NCI-H2227 treated with DMSO at 0.1 percent for 48 hours (cell line): ENCODE data around the gene TMEM108.

Experiments
- DNase-seq: peaks from one replicate; lab custom pipeline; 2025; lab: John Stamatoyannopoulos, UW

TMEM108 gene

DNA sequence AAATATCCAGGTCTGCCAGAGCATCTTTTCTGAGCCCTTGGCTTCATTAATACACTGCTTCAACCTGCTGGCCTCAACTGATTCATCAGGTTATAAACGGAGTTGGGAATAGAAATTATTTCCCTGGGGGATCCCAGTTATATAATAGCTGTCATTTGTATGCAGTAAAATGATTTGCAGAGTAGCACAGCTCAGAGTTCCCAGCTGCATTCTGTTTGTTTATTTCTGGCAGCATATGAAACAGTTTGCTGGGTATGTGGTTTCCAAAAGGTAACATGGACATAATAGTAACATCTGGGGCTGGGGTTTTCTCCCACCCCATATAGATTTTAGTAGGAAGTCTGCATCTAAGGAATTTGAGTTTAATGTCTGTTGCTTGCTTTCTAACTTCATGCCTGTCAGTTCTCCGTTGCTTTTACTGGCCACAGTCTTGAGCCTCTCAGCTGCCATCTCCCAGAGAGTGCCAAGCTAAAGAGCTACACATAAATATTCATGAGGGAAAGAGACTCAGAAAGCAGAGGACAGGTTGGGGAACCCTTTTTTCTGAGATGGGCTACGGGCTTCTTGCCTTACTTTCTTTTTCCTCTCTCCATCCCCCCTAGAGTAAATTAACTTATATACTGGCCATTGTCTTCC is 124.6 kb downstream of the TMEM108 start:
- no peak for DNase-seq

DNA sequence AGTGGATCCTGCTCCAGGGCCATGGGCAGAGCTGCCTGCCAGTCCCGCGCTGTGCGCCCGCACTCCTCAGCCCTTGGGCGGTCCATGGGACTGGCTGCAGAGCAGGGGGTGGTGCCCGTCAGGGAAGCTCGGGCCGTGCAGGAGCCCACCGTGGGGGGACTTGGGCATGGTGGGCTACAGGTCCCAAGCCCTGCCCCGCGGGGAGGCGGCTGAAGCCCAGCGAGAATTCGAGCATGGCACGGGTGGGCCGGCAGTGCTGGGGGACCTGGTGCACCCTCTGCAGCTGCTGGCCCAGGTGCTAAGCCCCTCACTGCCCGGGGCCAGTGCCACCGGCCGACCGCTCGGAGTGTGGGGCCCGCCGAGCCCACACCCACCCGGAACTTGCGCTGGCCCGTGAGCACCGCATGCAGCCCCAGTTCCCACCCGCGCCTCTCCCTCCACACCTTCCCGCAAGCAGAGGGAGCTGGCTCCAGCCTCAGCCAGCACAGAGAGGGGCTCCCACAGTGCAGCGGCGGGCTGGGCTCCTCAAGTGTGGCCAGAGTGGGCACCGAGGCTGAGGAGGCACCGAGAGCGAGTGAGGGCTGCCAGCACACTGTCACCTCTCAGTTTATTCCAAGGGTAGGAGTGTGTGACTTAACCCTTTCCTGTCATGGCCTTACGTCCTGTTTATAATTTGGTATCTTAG is 129.3 kb downstream of the TMEM108 start:
- no peak for DNase-seq

GRCh38 chr3:133168025-133168401 is 129.8 kb downstream of the TMEM108 start:
- DNase-seq, result no peak

GRCh38 chr3:133169331-133170068 is 131.3 kb downstream of the TMEM108 start:
- no peak for DNase-seq

DNA sequence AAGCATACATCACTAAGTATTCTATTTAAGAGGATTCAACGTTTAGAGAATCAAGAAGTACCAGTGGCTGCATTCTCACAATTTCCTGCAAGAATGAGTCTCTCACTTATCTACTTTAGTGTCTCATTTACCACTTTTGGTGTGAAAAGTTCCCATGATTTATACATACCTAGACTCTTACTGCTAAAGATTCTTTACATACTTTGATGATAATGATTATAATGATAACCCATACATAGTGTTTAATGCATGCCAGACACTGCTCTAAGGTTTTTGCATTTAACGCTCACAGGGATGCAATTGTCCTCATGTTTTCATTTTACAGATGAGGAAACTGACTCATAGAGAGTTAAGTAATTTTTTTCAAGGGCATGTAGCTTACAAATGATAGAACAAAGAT is 133.6 kb downstream of the TMEM108 start:
- DNase-seq, result no peak

GRCh38 chr3:133181392-133182150 is 143.4 kb downstream of the TMEM108 start:
- no peak for DNase-seq

GRCh38 chr3:133187870-133188379 is 149.7 kb downstream of the TMEM108 start:
- DNase-seq, result no peak

- no peak for DNase-seq
These were observed 150.8 kb downstream of the TMEM108 start for GRCh38 chr3:133188996-133189395.

DNA sequence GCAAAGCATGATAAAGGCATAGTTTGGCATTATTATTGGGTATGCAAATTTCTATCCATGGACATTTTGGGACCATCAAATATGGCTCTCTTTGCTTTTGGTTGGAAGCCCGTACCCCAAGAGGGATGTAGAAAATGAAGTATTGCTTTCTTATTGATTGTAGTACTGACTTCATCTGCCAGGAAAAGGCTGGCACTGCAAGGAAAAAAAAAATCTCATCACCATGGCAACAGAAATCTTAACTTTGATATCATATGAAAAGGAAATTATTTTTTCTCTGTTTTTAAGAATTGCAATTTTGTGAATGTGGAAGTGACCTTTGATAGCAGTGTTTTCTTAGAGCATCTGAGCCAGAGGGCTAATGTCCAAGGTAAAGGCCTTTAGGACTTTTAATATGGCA is 151.7 kb downstream of the TMEM108 start:
- DNase-seq, result no peak

GRCh38 chr3:133191818-133192217 is 153.6 kb downstream of the TMEM108 start:
- peak; percentile 32 for DNase-seq

DNA sequence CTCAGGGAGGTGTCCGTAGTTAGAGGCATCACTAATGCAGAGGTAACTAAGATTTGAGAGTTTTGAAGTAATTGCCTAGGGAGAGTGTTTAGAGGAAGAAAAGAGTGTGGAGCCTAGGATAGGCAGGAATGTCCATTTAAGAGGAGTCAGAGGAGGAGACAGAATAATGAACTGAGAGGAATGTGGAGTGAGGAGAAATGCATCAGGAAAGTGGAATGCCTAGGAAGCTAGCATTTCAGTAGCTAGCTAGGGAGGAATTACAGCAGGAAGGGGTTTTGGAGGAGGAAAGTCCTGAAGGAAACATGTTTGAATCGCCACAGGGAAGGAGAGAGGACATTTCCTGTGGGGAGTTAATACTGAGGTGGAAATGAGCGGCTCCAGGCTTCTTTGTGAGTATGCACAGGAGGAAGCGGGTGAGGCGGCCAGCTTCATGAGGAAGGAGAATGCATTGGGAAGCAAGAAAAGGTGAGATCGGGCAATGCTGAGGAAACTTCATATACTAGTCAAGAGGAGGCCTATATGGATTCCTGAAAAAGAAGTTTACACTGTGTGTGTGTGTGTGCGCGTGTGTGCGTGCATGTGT is 154.3 kb downstream of the TMEM108 start:
- no peak for DNase-seq

DNA sequence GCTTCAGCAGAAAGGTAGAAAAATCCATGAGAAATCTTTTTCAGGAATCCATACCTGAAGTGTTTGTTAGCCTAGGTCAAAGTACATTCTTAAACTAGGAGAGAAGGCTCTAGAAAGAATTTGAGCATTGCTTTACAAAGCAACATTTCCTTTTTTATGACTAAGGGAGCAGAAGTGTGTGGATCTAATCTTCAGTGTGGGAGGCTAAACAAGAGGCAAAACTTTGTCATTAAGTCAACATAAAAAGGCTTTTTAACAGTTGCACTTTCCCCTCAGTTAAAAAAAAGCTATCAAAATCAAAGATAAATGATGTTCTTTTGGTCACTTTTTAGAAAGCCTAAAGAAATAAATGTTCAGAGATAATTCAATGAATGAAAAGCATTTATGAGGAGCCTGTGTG is 154.8 kb downstream of the TMEM108 start:
- no peak for DNase-seq

DNA sequence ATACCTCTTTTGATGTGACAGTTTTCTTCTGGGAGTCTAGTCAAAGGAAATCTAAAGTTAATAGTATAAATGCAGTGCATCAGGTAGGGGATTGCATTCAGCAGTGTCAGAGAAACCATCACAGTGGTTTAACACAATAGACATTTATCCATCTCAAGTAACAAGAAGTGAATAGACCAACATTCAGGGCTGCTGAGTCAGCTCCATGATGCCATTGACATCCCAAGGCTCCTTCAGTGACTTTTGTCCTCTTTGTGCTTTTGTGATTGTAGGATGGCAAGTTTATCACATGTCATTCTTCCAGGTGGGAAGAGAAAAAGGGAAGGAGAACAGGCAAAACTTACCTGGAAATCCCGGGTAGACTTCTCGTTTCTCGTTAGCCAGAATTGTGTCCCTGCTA is 158.3 kb downstream of the TMEM108 start:
- DNase-seq, result no peak

- DNase-seq, result no peak
These were observed 159.4 kb downstream of the TMEM108 start for GRCh38 chr3:133197619-133198018.

DNA sequence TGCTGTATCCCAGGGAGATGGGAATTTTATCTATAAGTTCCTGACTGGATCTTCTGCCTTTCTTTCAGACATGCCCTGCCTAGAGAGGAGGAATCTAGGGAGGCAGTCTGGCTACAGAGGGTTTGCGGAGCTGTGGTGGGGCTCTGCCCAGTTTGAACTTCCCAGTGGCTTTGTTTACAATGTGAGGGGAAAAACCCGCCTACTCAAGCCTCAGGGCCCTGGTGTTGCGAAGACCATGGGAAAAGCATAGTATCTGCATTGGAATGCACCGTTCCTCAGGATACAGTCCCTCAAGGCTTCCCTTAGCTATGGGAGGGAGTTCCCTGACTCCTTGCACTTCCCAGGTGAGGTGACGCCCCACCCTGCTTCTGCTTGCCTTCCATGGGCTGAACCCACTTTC is 168.7 kb downstream of the TMEM108 start:
- DNase-seq, result no peak

GRCh38 chr3:133208184-133208583 is 170.0 kb downstream of the TMEM108 start:
- no peak for DNase-seq

GRCh38 chr3:133209871-133210550 is 171.8 kb downstream of the TMEM108 start:
- DNase-seq, result no peak

DNA sequence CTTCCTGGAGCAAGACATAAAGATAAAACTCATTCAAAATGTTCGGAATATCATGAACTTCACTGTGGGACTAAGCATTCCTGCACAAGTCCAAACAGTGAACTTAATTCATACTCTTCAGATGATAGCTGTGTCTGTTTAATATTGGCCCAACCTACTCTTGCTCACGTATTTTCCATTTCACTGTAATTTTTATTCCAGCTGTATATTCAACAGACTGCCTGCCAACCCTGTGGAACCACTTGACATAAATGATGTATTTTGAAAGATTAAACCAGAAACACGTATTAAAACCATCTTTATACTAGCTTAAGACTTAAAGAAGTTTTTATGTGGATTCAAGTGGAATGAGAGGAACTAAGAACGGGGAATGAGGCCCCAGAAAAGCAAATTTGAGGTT is 172.5 kb downstream of the TMEM108 start:
- no peak for DNase-seq

DNA sequence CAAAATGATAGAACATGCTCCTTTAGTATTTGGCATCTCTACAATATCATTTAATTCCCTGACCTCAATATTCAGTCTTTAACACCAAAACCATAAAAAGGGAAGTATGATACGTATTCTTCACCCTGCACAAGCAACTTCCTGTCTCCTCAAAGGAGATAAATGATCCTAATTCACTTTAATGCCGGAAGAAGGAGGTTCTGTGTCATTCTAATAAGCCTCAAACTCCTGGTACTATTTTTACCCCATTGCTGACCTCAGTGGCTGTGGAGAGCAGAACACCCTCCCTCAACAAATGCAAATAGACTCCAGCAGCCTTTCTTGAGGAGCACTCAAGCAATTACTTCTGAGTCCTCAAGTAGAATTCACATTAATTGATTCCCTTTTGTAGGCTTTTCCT is 173.3 kb downstream of the TMEM108 start:
- DNase-seq, result peak; percentile 57

- no peak for DNase-seq
These were observed 173.7 kb downstream of the TMEM108 start for GRCh38 chr3:133211856-133212255.

- DNase-seq, result no peak
These were observed 175.7 kb downstream of the TMEM108 start for GRCh38 chr3:133213937-133214336.
